OCI-LY1 (cell line): ENCODE measurements around the gene RGS17.
A peak's percentile ranks its signal among the peaks of the same experiment; 100 is the strongest.

ENCODE experiments used
- H2AFZ ChIP-seq: fragments of 200-600 bp; sonication (generic), shearing (Covaris generic); 2 replicates; pipeline ENCODE4 v1.6.0; 2014; ENCODE audit warnings: antibody characterized with exemption, mild to moderate bottlenecking, low read length
- H3F3A ChIP-seq: fragments of 200-600 bp; sonication (generic), shearing (Covaris generic); 2 replicates; pipeline ENCODE4 v1.6.0; 2014; ENCODE audit warnings: mild to moderate bottlenecking, antibody characterized with exemption, low read length, moderate library complexity; ENCODE audit not compliant: insufficient read depth
- H3K27ac ChIP-seq: fragments of 200-600 bp; sonication (generic); 2 replicates; pipeline ENCODE4 v1.5.1; 2014; ENCODE audit warnings: low read length, mixed run types, mild to moderate bottlenecking, low read depth; ENCODE audit not compliant: poor library complexity, severe bottlenecking
- H3K27me3 ChIP-seq: fragments of 200-600 bp; sonication (generic); 2 replicates; pipeline ENCODE4 v1.6.0; 2014; ENCODE audit warnings: antibody characterized with exemption, mild to moderate bottlenecking, low read length, moderate library complexity; ENCODE audit not compliant: insufficient read depth
- H3K36me3 ChIP-seq: fragments of 200-600 bp; sonication (generic); 2 replicates; pipeline ENCODE4 v1.6.1; 2014; ENCODE audit warnings: mild to moderate bottlenecking, antibody characterized with exemption, low read length, moderate library complexity, mixed read lengths; ENCODE audit not compliant: insufficient read depth
- H3K4me1 ChIP-seq: fragments of 200-600 bp; sonication (generic); 2 replicates; pipeline ENCODE4 v1.5.1; 2014; ENCODE audit warnings: mild to moderate bottlenecking, low read length, moderate library complexity; ENCODE audit not compliant: insufficient read depth, severe bottlenecking
- H3K4me2 ChIP-seq: fragments of 200-600 bp; sonication (generic), shearing (Covaris generic); 2 replicates; pipeline ENCODE4 v1.6.1; 2014; ENCODE audit warnings: low read length
- H3K4me3 ChIP-seq: fragments of 200-600 bp; sonication (generic); 2 replicates; pipeline ENCODE4 v1.5.1; 2014; ENCODE audit warnings: low read length, low read depth, mild to moderate bottlenecking, mixed read lengths; ENCODE audit not compliant: poor library complexity, severe bottlenecking
- H3K79me2 ChIP-seq: fragments of 200-600 bp; shearing (Covaris generic); 2 replicates; pipeline ENCODE4 v1.6.1; 2016; ENCODE audit warnings: mixed run types, low read length, mixed read lengths; ENCODE audit not compliant: insufficient read depth
- H3K9ac ChIP-seq: fragments of 200-600 bp; sonication (generic), shearing (Covaris generic); 2 replicates; pipeline ENCODE4 v1.6.1; 2014; ENCODE audit warnings: mild to moderate bottlenecking, low read length, mixed read lengths
- H3K9me2 ChIP-seq: fragments of 200-600 bp; sonication (generic), shearing (Covaris generic); 2 replicates; pipeline ENCODE4 v1.6.1; 2014; ENCODE audit warnings: low read depth, mild to moderate bottlenecking, low read length, mixed read lengths
- H3K9me3 ChIP-seq: fragments of 200-600 bp; shearing (Covaris generic); 2 replicates; pipeline ENCODE4 v1.6.1; 2014; ENCODE audit warnings: low read length, mixed read lengths
- H4K20me1 ChIP-seq: fragments of 200-600 bp; sonication (generic), shearing (Covaris generic); 2 replicates; pipeline ENCODE4 v1.6.0; 2016; ENCODE audit warnings: mild to moderate bottlenecking, low read length; ENCODE audit not compliant: insufficient read depth
- EZH2 ChIP-seq: fragments of 200-600 bp; sonication (generic), shearing (Covaris generic); IDR thresholded peaks from 2 replicates; pipeline ENCODE4 v1.8.0; 2017; ENCODE audit warnings: borderline replicate concordance, mixed run types, mild to moderate bottlenecking, antibody characterized with exemption, low read length, moderate library complexity, mixed read lengths
- TF ChIP-seq, protein P1 (sequence below): fragments of 200-600 bp; sonication (generic), shearing (Covaris generic); IDR thresholded peaks from 2 replicates; pipeline ENCODE4 v1.5.1; 2017; ENCODE audit warnings: mild to moderate bottlenecking, antibody characterized with exemption, low read length, moderate library complexity, mixed read lengths

RGS17 gene

DNA sequence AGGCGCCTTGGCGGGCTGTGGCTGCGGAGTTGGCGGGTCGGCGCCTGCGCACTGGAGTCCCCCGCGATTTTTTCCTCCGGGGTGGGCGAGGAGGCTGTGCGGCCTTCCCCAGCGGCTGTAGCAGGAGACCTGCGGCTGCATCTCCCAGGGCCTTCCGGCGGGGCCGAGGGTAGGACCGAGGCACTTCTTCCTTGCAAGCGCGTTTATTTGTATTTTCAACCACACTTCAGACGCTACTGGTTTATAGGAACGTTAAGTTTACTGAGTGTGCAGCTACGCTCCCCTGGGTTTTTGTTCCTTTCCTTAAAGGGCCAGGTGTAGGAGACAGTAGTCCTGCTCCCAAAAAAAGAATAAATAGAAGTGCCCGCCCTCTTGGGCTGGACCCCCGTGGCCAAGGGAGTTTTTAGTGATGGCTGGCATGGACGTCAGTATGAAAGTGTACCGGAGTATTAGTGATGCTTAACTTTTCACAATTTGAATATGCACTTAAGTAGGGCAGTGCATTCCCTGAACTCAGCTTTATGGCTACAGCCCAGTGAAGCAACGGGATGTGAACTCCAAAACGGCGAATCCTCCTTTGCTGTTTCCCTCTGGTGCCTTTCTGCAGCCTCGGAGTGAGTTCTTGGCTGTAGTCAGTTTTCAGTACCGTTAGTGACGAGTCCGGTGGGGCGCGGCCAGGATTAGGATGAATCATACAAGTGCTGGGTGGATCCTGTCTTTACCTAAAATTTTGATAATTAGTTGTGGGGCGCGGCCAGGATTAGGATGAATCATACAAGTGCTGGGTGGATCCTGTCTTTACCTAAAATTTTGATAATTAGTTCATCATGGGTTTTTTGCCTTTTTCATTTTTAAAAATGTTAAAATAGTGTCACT is 147.2 kb downstream of the RGS17 start:
- Histone ChIP-seq H3K9me3 (no peaks in the 10 kb centered on the region), H3K27ac (peak overlapping the region; percentile 91), H3K4me1 (peaks cover 41% of the 10 kb centered on the region), H3K9ac (peak overlapping the region; percentile 98), H3K4me2 (peak overlapping the region; percentile 95), H3K36me3 (peaks cover 63% of the 10 kb centered on the region), H2AFZ (no peak overlapping the region), H3K4me3 (peak overlapping the region; percentile 99), H3K27me3 (no peaks in the 10 kb centered on the region), H3F3A (no peaks in the 10 kb centered on the region), H4K20me1 (no peaks in the 10 kb centered on the region), H3K79me2 (peaks cover 72% of the 10 kb centered on the region), H3K9me2 (no peaks in the 10 kb centered on the region)
- TF ChIP-seq, protein P1, sequence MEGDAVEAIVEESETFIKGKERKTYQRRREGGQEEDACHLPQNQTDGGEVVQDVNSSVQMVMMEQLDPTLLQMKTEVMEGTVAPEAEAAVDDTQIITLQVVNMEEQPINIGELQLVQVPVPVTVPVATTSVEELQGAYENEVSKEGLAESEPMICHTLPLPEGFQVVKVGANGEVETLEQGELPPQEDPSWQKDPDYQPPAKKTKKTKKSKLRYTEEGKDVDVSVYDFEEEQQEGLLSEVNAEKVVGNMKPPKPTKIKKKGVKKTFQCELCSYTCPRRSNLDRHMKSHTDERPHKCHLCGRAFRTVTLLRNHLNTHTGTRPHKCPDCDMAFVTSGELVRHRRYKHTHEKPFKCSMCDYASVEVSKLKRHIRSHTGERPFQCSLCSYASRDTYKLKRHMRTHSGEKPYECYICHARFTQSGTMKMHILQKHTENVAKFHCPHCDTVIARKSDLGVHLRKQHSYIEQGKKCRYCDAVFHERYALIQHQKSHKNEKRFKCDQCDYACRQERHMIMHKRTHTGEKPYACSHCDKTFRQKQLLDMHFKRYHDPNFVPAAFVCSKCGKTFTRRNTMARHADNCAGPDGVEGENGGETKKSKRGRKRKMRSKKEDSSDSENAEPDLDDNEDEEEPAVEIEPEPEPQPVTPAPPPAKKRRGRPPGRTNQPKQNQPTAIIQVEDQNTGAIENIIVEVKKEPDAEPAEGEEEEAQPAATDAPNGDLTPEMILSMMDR: no peak
- no peak for TF ChIP-seq EZH2

DNA sequence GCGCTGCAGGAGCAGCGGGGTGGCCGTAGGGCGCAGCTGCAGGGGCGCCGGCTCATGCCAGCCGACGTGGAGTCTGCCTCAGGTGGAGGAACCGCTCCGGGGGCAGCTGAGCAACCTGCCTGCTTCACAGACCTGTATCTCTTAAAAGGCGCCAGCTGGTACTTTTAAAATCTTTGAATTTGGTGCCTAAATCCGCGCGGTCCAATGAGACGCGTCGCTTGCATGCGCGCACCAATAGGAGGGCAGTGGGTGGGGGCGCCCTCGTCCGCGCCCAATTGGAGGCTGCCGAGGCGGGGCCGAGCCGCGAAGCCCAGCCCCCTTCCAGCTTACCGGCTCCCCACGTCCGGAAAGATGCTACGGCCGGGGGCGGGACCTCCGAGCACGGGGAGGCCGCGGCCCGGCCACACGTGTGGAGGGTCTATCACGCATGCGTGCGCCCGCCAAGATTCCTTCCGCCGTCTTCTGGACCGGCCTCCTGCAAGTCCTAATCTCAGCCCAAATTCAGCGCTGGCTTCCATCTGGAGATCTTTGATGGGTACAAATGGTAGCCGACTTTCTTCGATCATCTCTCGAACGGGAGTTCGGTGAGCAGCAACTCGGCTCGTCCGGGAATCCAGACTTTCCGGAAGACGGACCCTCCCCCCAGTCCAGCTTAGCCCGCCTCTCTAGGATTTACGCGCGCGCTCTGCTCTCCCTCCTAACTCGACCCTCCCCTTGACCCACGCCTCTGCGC is 148.0 kb downstream of the RGS17 start, which contains the start of gene FBXO5:
FBXO5 (minus strand) TSS at position 138 of the 733 bp plus-strand sequence; CDS start at position 56, 82 bp downstream.
- H3K4me1 ChIP-seq: peaks cover 41% of the 10 kb centered on the region
- H3K79me2 ChIP-seq: peaks cover 80% of the 10 kb centered on the region
- peak within 1 kb of the TSS; percentile 91 for H3K27ac ChIP-seq
- H4K20me1 ChIP-seq: no peaks in the 10 kb centered on the region
- H3K9ac ChIP-seq: peak within 1 kb of the TSS; percentile 99
- no peaks in the 10 kb centered on the region for H3K9me2 ChIP-seq
- H3K36me3 ChIP-seq: peaks cover 71% of the 10 kb centered on the region
- H3F3A ChIP-seq: no peaks in the 10 kb centered on the region
- H3K4me3 ChIP-seq: peak within 1 kb of the TSS; percentile 99
- peak within 1 kb of the TSS; percentile 97 for H3K4me2 ChIP-seq
- H3K27me3 ChIP-seq: no peaks in the 10 kb centered on the region
- no peak for TF ChIP-seq EZH2
- TF ChIP-seq, protein P1: no peak
- H2AFZ ChIP-seq: no peak within 1 kb of the TSS
- no peaks in the 10 kb centered on the region for H3K9me3 ChIP-seq

DNA sequence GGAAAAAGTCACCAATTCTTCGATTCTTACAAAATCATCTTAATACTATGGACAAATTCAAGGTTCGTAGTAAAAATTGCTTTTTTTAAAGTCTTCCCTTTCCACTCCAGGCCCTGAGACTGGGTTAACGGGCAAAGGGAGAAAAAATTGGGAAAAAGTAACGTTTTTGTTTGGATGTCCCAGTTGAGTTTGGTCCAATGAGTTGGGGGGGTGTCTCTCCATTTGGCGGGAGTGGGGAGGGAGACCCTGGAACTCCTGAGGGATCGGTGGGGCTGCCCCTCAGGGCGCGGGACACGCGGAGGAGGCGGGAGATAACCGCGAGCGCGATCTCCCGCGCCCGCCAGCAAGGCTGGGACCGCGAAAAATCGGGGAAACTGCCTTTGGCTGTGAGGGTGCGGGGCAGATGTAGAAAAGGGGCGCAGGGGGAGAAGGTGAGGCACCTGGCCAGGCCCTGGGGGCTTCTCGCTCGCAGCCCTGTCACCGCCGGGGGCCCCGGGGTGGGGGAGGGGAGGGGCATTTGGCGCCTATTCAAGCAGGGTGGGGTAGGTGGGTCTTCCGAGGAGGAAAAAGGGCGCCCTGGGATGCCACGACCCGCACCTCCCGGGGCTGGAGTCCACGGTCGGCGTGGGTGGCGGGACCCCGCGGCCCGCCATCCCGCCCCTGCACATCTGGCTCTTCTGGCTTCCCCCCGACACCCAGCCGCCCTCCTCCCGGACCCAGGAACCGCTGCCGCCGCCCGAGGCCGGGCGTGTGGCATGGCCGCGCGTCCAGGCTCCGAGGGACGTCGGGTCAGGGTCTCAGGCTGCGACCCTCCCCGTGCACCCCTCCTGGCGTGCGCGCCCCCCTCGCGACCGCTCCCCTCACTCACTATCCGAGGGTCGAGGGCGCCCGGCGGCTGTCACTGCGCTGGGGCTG is 148.8 kb downstream of the RGS17 start:
- Histone ChIP-seq H3K9me3 (no peaks in the 10 kb centered on the region), H3K9ac (peak overlapping the region; percentile 99), H3K27ac (peak overlapping the region; percentile 56), H3K4me1 (peaks cover 49% of the 10 kb centered on the region), H4K20me1 (no peaks in the 10 kb centered on the region), H2AFZ (no peak overlapping the region), H3K27me3 (no peaks in the 10 kb centered on the region), H3K4me3 (peak overlapping the region; percentile 99), H3K9me2 (no peaks in the 10 kb centered on the region), H3F3A (no peaks in the 10 kb centered on the region), H3K36me3 (peaks cover 78% of the 10 kb centered on the region), H3K79me2 (peaks cover 88% of the 10 kb centered on the region), H3K4me2 (peak overlapping the region; percentile 97)
- TF ChIP-seq, protein P1: no peak
- TF ChIP-seq EZH2: no peak
